Progenitor cell of endocrine pancreas (in vitro differentiated cells): ENCODE results near the gene GRAMD1C. TPM values are rescaled to one million over a fixed set of nuclear protein-coding genes. Genes with fewer than 3 reads are reported as not detected.

Experiments used
- DNase-seq: peaks from one replicate; pipeline ENCODE4 v3.0.0; 2021; ENCODE audit warnings: low spot score; ENCODE audit not compliant: unreplicated experiment
- H3K27ac Mint-ChIP-seq: 2 replicates; pipeline ENCODE4 v1.8.0; 2021; ENCODE audit warnings: mild to moderate bottlenecking, moderate library complexity, mixed read lengths
- H3K27me3 Mint-ChIP-seq: 2 replicates; pipeline ENCODE4 v1.8.0; 2021; ENCODE audit warnings: mixed read lengths
- H3K36me3 Mint-ChIP-seq: 2 replicates; pipeline ENCODE4 v1.8.0; 2022; ENCODE audit warnings: mixed read lengths; ENCODE audit not compliant: insufficient read depth
- H3K4me1 Mint-ChIP-seq: 2 replicates; pipeline ENCODE4 v1.8.0; 2021; ENCODE audit warnings: low read depth, mixed read lengths
- H3K4me3 Mint-ChIP-seq: 2 replicates; pipeline ENCODE4 v1.8.0; 2021; ENCODE audit warnings: low read depth, mild to moderate bottlenecking, moderate library complexity, mixed read lengths
- H3K9me3 Mint-ChIP-seq: 2 replicates; pipeline ENCODE4 v1.8.0; 2021; ENCODE audit warnings: low read depth, mixed read lengths
- total RNA-seq: library from RNA; stranded (reverse); gene quantifications from 2 replicates; pipeline ENCODE4 v1.2.1, GENCODE V29; 2021
- TF ChIP-seq, protein P1 (sequence below): fragments of 200-600 bp; sonication (generic); IDR thresholded peaks from one replicate; pipeline ENCODE4 v1.5.0; 2021; ENCODE audit warnings: antibody characterized with exemption, mild to moderate bottlenecking; ENCODE audit not compliant: unreplicated experiment

GRAMD1C gene
- total RNA-seq, 1 donor from 2014 or later: 1.7 TPM

- no peak for DNase-seq
- no peak overlapping the region for H3K27ac Mint-ChIP-seq
- no peaks in the 10 kb centered on the region for H3K27me3 Mint-ChIP-seq
- no peak overlapping the region for H3K4me3 Mint-ChIP-seq
- TF ChIP-seq, protein P1, sequence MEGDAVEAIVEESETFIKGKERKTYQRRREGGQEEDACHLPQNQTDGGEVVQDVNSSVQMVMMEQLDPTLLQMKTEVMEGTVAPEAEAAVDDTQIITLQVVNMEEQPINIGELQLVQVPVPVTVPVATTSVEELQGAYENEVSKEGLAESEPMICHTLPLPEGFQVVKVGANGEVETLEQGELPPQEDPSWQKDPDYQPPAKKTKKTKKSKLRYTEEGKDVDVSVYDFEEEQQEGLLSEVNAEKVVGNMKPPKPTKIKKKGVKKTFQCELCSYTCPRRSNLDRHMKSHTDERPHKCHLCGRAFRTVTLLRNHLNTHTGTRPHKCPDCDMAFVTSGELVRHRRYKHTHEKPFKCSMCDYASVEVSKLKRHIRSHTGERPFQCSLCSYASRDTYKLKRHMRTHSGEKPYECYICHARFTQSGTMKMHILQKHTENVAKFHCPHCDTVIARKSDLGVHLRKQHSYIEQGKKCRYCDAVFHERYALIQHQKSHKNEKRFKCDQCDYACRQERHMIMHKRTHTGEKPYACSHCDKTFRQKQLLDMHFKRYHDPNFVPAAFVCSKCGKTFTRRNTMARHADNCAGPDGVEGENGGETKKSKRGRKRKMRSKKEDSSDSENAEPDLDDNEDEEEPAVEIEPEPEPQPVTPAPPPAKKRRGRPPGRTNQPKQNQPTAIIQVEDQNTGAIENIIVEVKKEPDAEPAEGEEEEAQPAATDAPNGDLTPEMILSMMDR: peak; percentile 72
- no peaks in the 10 kb centered on the region for H3K4me1 Mint-ChIP-seq
- H3K9me3 Mint-ChIP-seq: no peaks in the 10 kb centered on the region
- no peaks in the 10 kb centered on the region for H3K36me3 Mint-ChIP-seq
Measured at GRCh38 chr3:113912552-113913236, 74.1 kb downstream of the GRAMD1C start.

- Mint-ChIP-seq H3K27me3 (no peaks in the 10 kb centered on the region), H3K4me1 (no peaks in the 10 kb centered on the region), H3K27ac (no peak overlapping the region), H3K4me3 (no peak overlapping the region), H3K36me3 (no peaks in the 10 kb centered on the region), H3K9me3 (no peaks in the 10 kb centered on the region)
- no peak for DNase-seq
- TF ChIP-seq, protein P1: no peak
Measured at GRCh38 chr3:113914646-113915045, 76.1 kb downstream of the GRAMD1C start.

DNA sequence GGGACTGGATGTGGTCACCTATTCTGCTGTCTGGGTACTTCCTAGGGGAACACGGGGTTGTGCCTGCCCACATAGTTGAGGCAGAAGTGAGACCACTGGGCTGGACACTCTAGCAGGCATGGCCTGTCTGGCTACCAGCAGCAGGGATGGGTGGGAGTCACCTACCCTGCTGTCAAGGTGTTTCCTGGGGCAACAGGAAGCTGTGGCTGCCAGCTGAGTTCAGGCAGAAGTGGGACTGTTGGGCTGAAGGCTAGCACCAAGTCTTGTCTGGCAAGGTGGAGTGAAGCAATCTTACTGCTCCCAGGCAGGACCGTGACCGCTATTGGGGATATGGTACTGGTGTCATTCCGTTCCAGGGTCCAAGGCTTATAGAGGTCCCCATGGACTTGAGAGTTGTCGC is 89.0 kb downstream of the GRAMD1C start:
- DNase-seq: no peak
- H3K9me3 Mint-ChIP-seq: peaks cover 18% of the 10 kb centered on the region
- no peak overlapping the region for H3K27ac Mint-ChIP-seq
- H3K27me3 Mint-ChIP-seq: no peaks in the 10 kb centered on the region
- H3K4me1 Mint-ChIP-seq: no peaks in the 10 kb centered on the region
- no peak overlapping the region for H3K4me3 Mint-ChIP-seq
- H3K36me3 Mint-ChIP-seq: no peaks in the 10 kb centered on the region
- TF ChIP-seq, protein P1: no peak

DNA sequence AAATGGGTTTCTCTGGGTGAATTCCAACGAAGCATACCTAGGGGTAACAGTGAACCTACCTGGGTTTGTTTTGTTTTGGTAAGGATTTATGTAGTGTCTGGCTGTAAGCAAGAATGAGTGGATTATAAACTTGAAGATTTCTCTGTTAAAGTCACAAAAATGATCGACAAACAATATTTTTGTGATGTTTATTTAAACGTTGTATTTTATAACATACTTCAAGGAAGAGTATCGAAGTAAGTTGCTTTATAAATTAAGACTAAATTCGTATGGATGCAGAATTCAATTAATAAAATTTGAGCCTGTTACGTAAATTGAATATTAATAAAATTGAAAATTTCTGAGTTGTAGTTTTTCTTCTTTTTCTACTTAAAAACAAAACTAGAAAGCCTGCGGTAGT is 108.2 kb downstream of the GRAMD1C start:
- peaks cover 27% of the 10 kb centered on the region for H3K27me3 Mint-ChIP-seq
- no peaks in the 10 kb centered on the region for H3K9me3 Mint-ChIP-seq
- no peak for DNase-seq
- peaks cover 13% of the 10 kb centered on the region for H3K4me1 Mint-ChIP-seq
- peak overlapping the region; percentile 89 for H3K27ac Mint-ChIP-seq
- H3K4me3 Mint-ChIP-seq: peak overlapping the region; percentile 85
- peaks cover 1% of the 10 kb centered on the region for H3K36me3 Mint-ChIP-seq
- TF ChIP-seq, protein P1: no peak

- Mint-ChIP-seq H3K4me1 (peaks cover 13% of the 10 kb centered on the region), H3K4me3 (peak within 1 kb of the TSS; percentile 85), H3K9me3 (no peaks in the 10 kb centered on the region), H3K27ac (peak within 1 kb of the TSS; percentile 89), H3K27me3 (peaks cover 23% of the 10 kb centered on the region), H3K36me3 (peaks cover 5% of the 10 kb centered on the region)
- DNase-seq: peak; percentile 75
- TF ChIP-seq, protein P1: no peak
Measured at GRCh38 chr3:113947372-113948014, 108.9 kb downstream of the GRAMD1C start, which contains the start of gene ZDHHC23. Gene ZDHHC23, plus strand, starts transcription at chr3:113948013. Its CDS starts 790 bp downstream, at chr3:113948803.
